Stimulated activated CD8-positive, alpha-beta memory T cell treated with anti-CD3 and anti-CD28 coated beads, Interleukin-4, amount 100 ng/mL, for 48 hours (primary cell): ENCODE results near the gene PIM3.

Experiments
- DNase-seq: peaks from one replicate; pipeline ENCODE4 v3.0.0-alpha.2; 2020

The PIM3 gene

GRCh38 chr22:49943771-49944398 is 16.7 kb upstream of the PIM3 start:
- DNase-seq = no peak

- no peak for DNase-seq
Measured at GRCh38 chr22:49944399-49944891, 16.1 kb upstream of the PIM3 start.

- peak; percentile 70 for DNase-seq
Measured at GRCh38 chr22:49945042-49945794, 15.4 kb upstream of the PIM3 start.

DNA sequence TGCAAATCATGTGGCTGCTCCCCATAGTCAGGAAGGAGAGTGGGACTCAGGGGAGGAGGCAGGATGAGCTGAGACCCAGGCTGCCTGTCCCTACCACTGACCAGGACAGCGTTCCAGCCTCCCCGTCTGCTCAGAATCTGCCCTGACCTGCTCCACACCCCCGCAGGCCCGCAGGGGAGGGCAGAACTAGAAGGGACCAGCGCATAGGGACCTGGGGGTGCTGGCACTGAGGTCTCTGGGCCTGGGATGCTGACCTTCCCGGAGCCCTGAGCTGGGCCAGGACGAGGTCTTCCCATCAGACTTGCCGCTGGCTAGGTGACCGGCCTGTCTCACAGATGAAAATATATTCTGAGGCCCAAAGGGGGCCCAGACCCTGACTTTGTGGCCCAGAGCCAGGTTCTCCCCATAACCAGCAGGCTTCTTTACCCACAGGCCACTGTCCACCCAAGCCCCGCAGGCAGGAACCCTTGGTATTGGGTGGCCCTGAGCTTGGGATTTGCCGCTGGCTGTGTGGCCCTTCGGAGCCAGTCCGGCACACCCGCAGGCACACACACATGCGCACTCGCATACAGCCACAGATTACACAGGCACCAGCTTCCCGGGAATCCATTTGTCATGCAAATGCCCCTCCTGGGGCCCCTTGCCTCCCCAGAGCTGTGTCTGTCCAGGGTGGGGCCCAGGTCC is 13.8 kb upstream of the PIM3 start:
- DNase-seq = no peak

- no peak for DNase-seq
Measured at GRCh38 chr22:49947296-49947622, 13.3 kb upstream of the PIM3 start.

GRCh38 chr22:49948116-49948957 is 12.2 kb upstream of the PIM3 start:
- no peak for DNase-seq

DNA sequence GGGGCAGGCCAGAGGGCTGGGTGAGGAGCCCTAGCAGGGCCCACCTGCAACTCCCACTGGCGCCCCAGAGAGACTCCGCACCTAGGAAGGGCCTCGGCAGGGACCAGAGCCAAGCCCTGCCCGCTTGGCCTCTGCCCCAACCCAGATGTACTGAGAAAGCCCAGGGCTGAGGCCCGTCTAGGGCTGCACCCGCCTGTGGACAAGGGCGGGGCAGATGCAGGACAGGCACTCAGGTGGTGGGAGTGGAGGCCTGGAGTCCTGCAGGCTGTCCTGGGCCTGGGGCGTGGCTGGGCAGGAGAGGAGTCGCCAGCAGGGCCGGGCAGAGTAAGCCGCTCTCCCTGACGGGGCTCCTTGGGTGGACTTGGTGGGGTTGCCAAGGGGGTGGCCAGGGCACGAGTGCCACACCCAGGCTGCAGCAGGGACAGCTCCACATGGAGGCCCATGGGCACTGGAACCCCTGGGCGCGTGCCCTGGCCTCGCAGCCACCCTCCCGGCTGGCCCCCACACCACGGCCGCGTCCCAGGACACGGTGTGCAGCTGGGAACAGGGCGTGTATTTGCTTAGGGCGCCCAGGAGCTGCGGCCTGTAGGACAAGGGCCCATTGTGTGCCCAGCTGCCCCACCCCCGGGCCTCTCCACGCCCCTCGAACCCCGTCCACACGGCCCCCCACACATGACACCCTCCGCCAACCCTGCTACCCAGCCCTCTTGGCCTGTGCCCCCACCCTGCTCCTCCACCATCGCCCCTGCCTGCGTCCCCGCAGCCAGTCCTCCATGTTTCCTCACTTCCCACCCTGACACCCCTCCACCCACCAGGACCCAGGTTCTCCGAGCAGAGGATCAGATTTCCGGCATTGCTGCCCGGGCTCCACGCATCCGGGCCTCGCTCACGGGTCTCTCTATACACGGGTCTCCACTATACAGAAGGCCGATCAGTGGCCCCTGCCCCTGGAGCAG is 11.3 kb upstream of the PIM3 start:
- DNase-seq = no peak

DNA sequence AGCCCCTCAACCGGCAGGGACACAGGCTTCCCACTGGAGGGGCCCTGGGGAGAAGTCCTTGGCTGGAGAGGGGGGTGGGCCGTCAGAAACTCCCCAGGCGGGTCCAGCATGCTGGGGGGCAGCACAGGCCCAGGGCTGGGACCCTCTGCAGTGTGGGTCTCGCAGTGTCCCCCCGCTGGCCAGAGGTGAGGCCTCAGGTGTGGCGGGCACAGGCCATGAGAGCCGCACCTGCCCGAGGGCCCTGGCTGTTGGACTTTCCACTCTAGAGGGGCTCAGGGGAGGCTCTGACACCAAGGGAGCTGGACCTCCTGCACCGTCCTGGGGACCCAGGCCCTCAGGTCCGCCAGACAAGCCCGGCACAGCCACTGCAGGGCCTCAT is 10.7 kb upstream of the PIM3 start:
- no peak for DNase-seq

GRCh38 chr22:49950396-49950994 is 10.1 kb upstream of the PIM3 start:
- DNase-seq = no peak

DNA sequence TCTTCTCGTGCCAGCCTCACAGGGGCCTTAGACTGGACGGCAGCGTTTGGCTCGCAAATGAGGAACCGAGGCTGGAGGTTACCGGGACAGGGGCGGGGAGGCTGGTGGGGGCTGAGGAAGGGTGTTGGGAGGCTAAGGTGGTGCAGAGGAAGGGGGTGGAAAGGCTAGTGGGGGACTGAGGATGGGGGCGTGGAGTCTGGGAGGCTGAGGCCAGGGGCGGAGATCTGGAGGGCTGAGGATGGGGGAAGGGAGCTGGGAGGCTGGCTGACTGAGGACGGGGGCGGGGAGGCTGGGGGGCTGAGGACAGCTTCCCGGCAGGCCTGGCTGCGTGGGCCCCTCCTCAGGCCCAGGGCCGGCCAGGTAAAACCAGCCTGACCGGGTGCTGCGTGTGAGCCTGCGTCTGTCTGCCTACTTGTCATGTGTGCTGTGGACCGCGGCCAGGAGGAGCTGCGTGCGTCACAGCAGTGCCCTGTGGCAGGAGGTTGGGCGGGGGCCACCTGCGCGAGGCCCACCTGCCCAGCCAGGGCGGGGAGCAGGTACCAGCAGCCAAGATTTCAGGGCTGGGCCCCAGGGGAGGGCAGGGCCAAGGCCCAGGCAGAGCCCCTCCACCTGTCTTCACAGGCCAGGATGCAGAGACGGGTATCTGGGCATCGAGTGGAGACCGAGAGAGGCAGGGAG is 9.4 kb upstream of the PIM3 start:
- DNase-seq = no peak

- DNase-seq = no peak
Measured at GRCh38 chr22:49951678-49951985, 8.9 kb upstream of the PIM3 start.

GRCh38 chr22:49951986-49952896 is 8.3 kb upstream of the PIM3 start:
- no peak for DNase-seq

- no peak for DNase-seq
Measured at GRCh38 chr22:49953027-49953679, 7.4 kb upstream of the PIM3 start.

DNA sequence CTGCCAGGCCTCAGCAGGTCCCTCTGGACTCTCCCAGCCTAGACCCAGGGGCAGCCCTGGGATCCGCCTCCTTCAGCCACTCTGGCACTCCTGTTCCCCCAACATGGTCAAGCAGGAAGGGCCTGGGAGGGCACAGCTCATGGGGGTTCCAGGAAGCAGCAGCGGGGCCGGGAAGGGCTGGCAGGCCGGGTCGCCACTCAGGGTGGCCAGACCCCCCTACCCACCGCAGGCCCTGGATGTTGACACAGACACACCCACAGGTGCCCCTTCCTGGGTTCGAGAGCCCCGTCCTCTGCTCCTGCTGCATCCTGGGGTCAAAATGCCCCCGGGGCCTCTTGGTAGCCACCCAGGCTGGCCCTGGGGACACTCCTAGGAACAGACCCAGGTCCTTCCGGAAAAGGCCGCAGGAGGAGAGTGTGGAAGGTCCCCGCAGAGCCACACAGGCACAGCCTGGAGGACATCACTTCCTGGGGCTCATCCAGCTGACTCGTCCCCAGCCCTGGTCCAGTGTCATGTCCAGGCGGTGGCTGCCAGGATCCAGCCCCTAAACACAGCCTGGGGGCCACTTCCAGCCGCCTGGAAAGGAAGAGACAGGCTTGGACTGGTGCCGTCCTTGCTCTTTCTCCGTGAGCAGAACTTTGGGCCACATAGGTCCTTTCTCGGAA is 6.8 kb upstream of the PIM3 start:
- no peak for DNase-seq

- DNase-seq = no peak
Measured at GRCh38 chr22:49954354-49954753, 6.2 kb upstream of the PIM3 start.

- DNase-seq = no peak
Measured at GRCh38 chr22:49954991-49955580, 5.5 kb upstream of the PIM3 start.

DNA sequence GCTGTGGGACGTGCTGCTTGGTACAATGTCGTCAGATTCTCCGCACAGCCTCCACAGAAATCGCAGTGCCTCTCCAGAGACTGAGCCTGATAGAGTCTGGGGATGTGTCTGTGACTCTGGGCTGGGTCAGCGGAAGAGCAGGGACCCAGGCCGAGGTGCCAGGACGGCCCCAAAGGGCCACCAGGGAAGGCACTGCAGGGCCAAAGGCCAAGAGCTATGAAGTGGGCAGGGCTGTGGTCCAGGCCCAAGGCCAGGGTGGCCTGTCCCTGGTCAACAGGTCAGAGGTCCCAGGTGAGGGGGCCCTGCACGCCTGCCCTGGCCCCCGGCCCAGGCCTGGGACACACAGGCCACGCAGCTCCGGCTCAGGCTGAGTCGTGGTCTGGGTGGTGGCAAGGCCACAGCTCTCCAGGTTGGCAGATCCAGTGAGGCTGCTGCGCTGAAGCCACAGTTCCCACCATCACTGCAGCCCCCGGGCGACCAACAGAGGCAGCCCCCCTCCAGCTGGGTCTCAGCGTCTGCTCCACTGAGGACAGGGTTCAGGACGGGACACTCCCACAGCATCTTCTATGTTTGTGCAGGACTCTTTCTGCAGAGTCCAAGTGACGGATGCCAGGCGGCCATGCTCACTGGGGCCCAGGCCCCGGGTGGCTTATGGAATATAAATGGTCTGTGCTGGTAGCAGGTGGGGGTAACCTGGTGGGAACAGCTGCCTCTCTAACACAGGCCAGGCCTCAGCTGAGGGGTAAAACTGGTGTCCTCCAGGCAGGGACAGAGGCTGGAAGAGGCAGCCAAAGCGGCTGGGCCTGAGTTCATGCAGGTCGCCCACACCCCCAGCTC is 4.8 kb upstream of the PIM3 start:
- DNase-seq = no peak

DNA sequence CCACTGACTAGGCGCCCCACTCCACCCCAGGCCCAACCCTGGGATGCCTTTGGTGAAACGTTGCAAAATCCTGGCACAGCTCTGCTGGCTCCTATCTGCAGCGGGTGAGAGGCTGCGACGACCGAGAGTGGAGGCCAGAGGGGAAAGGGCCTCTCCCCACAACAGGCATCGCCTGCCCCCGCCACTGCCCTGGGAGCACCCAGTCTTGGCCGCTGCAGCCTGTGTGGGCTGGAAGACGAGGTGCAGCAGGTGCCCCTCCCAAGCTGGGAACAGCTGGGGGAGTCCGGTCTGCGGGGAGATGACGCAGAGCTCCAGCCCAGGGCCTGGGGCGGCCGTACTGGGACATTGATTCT is 4.2 kb upstream of the PIM3 start:
- no peak for DNase-seq
